Measurements from ENCODE around the gene HDGF.

Gene HDGF

GRCh38 chr1:156693848-156694689, 57.4 kb downstream of the HDGF start:
- TF ChIP-seq TAF1 (IDR thresholded peaks at IDR 0.05; ENCODE audit: borderline replicate concordance, insufficient read depth, low read length) = no peak
- no peak for TF ChIP-seq FOXP2 (optimal IDR thresholded peaks at IDR 0.05; ENCODE audit: borderline replicate concordance, extremely low read depth, extremely low read length, insufficient read depth)
- no peak for TF ChIP-seq REST (IDR thresholded peaks at IDR 0.05; ENCODE audit: insufficient read depth in 1 of 2, low read depth in 2 of 2, low read length in 2 of 2)
- no peak for TF ChIP-seq SIN3A (IDR thresholded peaks at IDR 0.05; ENCODE audit: borderline replicate concordance, insufficient read depth, low read length)
- TF ChIP-seq POLR2AphosphoS5 (IDR thresholded peaks at IDR 0.05; ENCODE audit: low read depth, low read length) = no peak

- TF ChIP-seq TAF1 (IDR thresholded peaks at IDR 0.05; ENCODE audit: borderline replicate concordance, insufficient read depth, low read length) (no peak), SIN3A (IDR thresholded peaks at IDR 0.05; ENCODE audit: borderline replicate concordance, insufficient read depth, low read length) (no peak), FOXP2 (optimal IDR thresholded peaks at IDR 0.05; ENCODE audit: borderline replicate concordance, extremely low read depth, extremely low read length, insufficient read depth) (no peak), POLR2AphosphoS5 (IDR thresholded peaks at IDR 0.05; ENCODE audit: low read depth, low read length) (no peak), REST (IDR thresholded peaks at IDR 0.05; ENCODE audit: insufficient read depth in 1 of 2, low read depth in 2 of 2, low read length in 2 of 2) (no peak)
Observed at GRCh38 chr1:156692925-156693847, 58.3 kb downstream of the HDGF start.

- no peak for TF ChIP-seq SIN3A (IDR thresholded peaks at IDR 0.05; ENCODE audit: borderline replicate concordance, insufficient read depth, low read length)
- no peak for TF ChIP-seq POLR2AphosphoS5 (IDR thresholded peaks at IDR 0.05; ENCODE audit: low read depth, low read length)
- no peak for TF ChIP-seq FOXP2 (optimal IDR thresholded peaks at IDR 0.05; ENCODE audit: borderline replicate concordance, extremely low read depth, extremely low read length, insufficient read depth)
- no peak for TF ChIP-seq REST (IDR thresholded peaks at IDR 0.05; ENCODE audit: insufficient read depth in 1 of 2, low read depth in 2 of 2, low read length in 2 of 2)
- no peak for TF ChIP-seq TAF1 (IDR thresholded peaks at IDR 0.05; ENCODE audit: borderline replicate concordance, insufficient read depth, low read length)
Observed at GRCh38 chr1:156692441-156692924, 59.0 kb downstream of the HDGF start.

All from PFSK-1 (cell line).